Measurements from ENCODE around the gene DECR2. TPM values are rescaled to one million over a fixed set of nuclear protein-coding genes. Genes with fewer than 3 reads are reported as not detected.

The DECR2 gene
- total and polyA plus RNA-seq, 2 of the 13 experiments (the other 11 are each of a cell fraction or from before 2014, with no cell fraction given): 36.3 to 44.6 TPM

- no peak for TF ChIP-seq ZNF513 (CRISPR knock-in tag; conservative IDR thresholded peaks at IDR 0.05)
- no peak for TF ChIP-seq TIGD3 (CRISPR knock-in tag; IDR thresholded peaks at IDR 0.05; ENCODE audit: borderline replicate concordance)
- TF ChIP-seq ZNF646 (CRISPR knock-in tag; IDR thresholded peaks at IDR 0.05): no peak
- TF ChIP-seq MEIS2 (CRISPR knock-in tag; IDR thresholded peaks at IDR 0.05): no peak; the same call in 1 of the 2 replicates
- no peak for TF ChIP-seq ZNF589 (CRISPR knock-in tag; conservative IDR thresholded peaks at IDR 0.05)
- peak; percentile 46; the same call in 1 of the 2 replicates for TF ChIP-seq ZNF775 (CRISPR knock-in tag; IDR thresholded peaks at IDR 0.05; ENCODE audit: borderline replicate concordance)
- TF ChIP-seq NFE2 (CRISPR knock-in tag; IDR thresholded peaks at IDR 0.05): no peak
- peak; percentile 79; the same call in 1 of the 2 replicates for TF ChIP-seq NFKB2 (CRISPR knock-in tag; IDR thresholded peaks at IDR 0.05; ENCODE audit: borderline replicate concordance)
- 0 out of 2 replicates have a peak, but pooled peaks have one; percentile 44 for TF ChIP-seq ARHGAP35 (CRISPR knock-in tag; IDR thresholded peaks at IDR 0.05; ENCODE audit: borderline replicate concordance)
- TF ChIP-seq TP53 (CRISPR knock-in tag; conservative IDR thresholded peaks at IDR 0.05): no peak; the same call in 1 of the 2 replicates
- TF ChIP-seq HNF1A (IDR thresholded peaks at IDR 0.05; ENCODE audit: low read depth): no peak
- no peak; the same call in 1 of the 2 replicates for TF ChIP-seq HNF1A (CRISPR knock-in tag; IDR thresholded peaks at IDR 0.05; ENCODE audit: borderline replicate concordance)
- no peak for TF ChIP-seq NONO (IDR thresholded peaks at IDR 0.05)
- TF ChIP-seq NONO (CRISPR knock-in tag; conservative IDR thresholded peaks at IDR 0.05): peak; percentile 73
- no peak for TF ChIP-seq ZBTB42 (CRISPR knock-in tag; IDR thresholded peaks at IDR 0.05)
- TF ChIP-seq HIVEP1 (CRISPR knock-in tag; IDR thresholded peaks at IDR 0.05): peak; percentile 88
Measured at GRCh38 chr16:425082-425718, 23.5 kb downstream of the DECR2 start, which contains the start of gene RAB11FIP3 (continued).

Measured in HepG2 (cell line).